IPS-15b (cell line): ENCODE measurements around the gene TNFRSF17.

Source experiments
- H3K27me3 ChIP-seq: one replicate; pipeline ENCODE4 v1.6.1; 2013; ENCODE audit warnings: low read length; ENCODE audit not compliant: control insufficient read depth, insufficient read depth
- H3K36me3 ChIP-seq: one replicate; pipeline ENCODE4 v1.6.1; 2013; ENCODE audit warnings: low read length; ENCODE audit not compliant: control insufficient read depth, insufficient read depth
- H3K4me1 ChIP-seq: one replicate; pipeline ENCODE4 v1.6.1; 2013; ENCODE audit warnings: mild to moderate bottlenecking, low read length; ENCODE audit not compliant: control insufficient read depth, insufficient read depth
- H3K4me3 ChIP-seq: one replicate; pipeline ENCODE4 v1.5.1; 2013; ENCODE audit warnings: low read depth, low read length
- H3K9ac ChIP-seq: one replicate; pipeline ENCODE4 v1.6.1; 2013; ENCODE audit warnings: low read depth, mild to moderate bottlenecking, low read length
- H3K9me3 ChIP-seq: one replicate; pipeline ENCODE4 v1.6.1; 2013; ENCODE audit warnings: mild to moderate bottlenecking, low read length; ENCODE audit not compliant: control insufficient read depth, insufficient read depth

TNFRSF17 gene

DNA sequence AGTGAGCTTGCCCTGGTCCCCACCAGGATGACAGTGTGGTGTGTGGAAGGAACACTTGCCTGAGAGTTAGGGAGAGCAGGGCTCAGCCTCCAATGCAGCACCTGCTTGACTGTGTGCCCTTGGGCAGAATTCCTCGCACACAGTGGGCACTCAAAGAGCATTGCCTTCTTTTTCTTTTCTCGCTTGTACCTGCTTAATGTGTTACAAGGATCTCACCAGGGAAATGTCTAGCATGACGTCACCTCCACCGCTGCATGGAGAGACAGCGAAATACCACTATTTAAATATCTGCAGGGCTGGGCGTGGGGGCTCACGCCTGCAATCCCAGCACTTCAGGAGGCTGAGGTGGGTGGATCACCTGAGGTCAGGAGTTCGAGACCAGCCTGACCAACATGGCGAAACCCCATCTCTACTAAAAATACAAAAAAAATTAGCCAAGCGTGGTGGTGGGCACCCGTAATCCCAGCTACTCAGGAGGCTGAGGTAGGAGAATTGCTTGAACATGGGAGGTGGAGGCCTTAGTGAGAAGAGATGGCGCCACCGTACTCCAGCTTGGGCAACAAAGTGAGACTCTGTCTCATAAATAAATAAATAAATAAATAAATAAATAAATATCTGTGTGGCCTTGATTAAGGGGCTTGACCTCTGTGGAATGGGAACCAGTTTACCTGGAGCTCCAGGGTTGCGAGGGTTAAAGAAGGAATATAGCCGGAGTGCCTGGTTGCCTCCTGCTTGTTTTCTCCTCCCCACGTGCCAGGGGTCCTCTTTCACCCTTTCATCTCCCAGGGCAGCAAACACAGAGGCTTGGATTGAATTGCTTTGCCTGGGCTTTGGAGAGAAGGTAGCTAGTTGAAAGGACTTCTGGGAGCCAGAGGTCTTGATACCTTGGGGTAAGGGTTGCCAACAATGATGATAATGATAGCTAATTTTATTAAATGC, 27.8 kb downstream of the TNFRSF17 start:
- peaks cover 5% of the 10 kb centered on the region for H3K4me1 ChIP-seq
- no peak overlapping the region for H3K9ac ChIP-seq
- H3K27me3 ChIP-seq: no peaks in the 10 kb centered on the region

DNA sequence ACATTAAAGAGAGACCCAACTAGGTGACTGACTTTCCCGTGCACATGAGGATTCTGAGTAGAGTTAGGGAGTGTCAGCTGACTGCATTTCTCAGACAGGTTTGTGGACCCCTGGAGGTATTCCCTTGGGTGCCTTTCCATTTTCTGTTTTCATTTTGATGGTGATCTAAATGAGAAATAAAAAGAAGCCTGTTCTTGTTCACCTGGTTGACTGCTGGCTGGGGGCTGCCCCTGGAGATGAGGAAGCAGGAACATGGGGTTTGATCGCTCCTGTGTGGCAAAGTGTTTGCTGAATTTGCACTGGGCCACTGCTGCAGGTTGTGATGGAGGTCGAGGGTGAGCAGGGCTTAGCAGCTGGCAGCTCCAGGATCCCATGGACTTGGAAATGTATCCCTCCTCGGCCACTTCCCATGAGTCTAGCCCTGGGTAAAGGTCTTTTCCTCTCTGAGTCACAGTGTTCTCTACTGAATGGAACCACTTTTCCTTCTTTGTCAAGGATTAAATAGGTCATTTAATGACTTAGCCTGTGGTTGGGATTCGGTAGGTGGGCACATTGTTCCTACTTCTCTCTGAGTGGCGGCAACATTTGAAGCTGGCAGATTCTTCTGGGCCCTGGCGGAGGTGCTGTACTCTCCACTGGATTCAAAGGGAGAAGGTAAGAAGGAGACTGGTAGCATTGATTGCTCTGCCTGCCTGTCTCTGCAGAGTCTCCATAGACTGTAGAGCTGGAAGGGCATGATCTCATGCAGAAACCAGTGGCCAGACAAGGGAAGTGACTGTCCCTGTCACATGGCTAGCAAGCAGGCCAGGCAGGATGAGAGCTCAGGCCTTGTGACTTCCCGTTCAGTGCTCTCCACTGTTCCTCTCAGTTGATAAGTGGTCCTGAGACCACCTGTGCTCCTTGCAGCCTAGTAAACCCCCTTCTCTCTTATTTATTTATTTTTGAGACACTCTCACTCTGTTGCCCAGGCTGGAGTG, 29.4 kb downstream of the TNFRSF17 start:
- no peaks in the 10 kb centered on the region for H3K9me3 ChIP-seq
- H3K4me3 ChIP-seq: no peak overlapping the region
- no peak overlapping the region for H3K9ac ChIP-seq
- H3K36me3 ChIP-seq: no peaks in the 10 kb centered on the region
- H3K4me1 ChIP-seq: peaks cover 5% of the 10 kb centered on the region
- H3K27me3 ChIP-seq: no peaks in the 10 kb centered on the region

More for the DNA sequence above, 27.8 kb downstream of the TNFRSF17 start:
- no peaks in the 10 kb centered on the region for H3K9me3 ChIP-seq
- no peaks in the 10 kb centered on the region for H3K36me3 ChIP-seq
- H3K4me3 ChIP-seq: no peak overlapping the region

GRCh38 chr16:11996433-11997330, 31.7 kb downstream of the TNFRSF17 start:
- Histone ChIP-seq H3K9me3 (no peaks in the 10 kb centered on the region), H3K4me1 (peaks cover 5% of the 10 kb centered on the region), H3K36me3 (no peaks in the 10 kb centered on the region), H3K4me3 (no peak overlapping the region), H3K27me3 (no peaks in the 10 kb centered on the region), H3K9ac (no peak overlapping the region)

DNA sequence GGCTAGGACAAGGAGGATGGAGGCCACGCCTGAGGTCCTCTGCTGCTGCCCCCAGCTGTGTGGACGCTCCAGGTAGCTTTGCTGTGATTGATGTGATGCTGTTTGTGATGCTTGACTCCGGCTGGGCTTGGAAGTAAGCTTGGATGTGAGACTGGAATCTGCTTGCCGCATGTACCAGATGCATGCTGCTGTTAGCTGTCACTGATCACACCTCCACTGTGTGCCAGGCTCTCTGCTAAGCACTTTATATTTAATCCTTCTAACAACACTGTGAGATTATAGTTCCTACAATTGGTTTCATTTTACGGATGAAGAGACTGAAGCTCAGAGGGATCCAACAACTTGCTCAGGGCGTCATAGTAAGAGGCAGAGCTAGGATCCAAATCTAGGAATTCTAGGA, 35.0 kb downstream of the TNFRSF17 start:
- Histone ChIP-seq H3K4me3 (no peak overlapping the region), H3K36me3 (no peaks in the 10 kb centered on the region), H3K27me3 (no peaks in the 10 kb centered on the region), H3K4me1 (no peaks in the 10 kb centered on the region), H3K9ac (no peak overlapping the region), H3K9me3 (no peaks in the 10 kb centered on the region)

DNA sequence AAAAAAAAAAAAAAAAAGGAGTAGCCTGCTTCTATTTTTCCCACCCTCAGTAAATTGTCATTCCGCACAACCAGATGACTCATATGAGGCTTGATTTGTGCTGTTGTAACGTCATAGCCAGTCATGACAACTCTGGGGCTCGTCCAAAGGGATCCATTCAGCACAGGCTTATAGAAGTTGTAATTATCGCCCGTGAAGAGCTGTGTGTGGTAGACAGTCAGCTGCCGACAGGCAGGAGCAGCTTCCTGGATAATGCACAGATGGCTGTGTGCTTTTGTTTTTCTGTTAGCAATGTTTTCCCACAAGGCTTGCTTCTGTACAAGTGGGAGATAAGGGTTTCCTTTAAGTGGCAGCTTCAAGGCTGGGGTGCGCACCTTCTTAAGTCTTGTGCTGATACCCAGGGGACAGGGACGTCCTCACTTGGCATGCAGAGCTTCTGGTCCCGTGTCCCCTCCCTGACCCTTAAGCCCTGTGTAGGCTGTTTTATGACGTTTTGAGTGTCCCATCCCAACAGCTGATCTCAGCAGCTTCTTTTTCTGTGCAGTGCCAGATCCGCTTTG, 37.5 kb downstream of the TNFRSF17 start:
- H3K9me3 ChIP-seq: no peaks in the 10 kb centered on the region
- no peaks in the 10 kb centered on the region for H3K4me1 ChIP-seq
- H3K36me3 ChIP-seq: no peaks in the 10 kb centered on the region
- H3K9ac ChIP-seq: no peak overlapping the region
- no peak overlapping the region for H3K4me3 ChIP-seq
- no peaks in the 10 kb centered on the region for H3K27me3 ChIP-seq

GRCh38 chr16:12006637-12007036, 41.6 kb downstream of the TNFRSF17 start:
- Histone ChIP-seq H3K36me3 (no peaks in the 10 kb centered on the region), H3K4me3 (no peak overlapping the region), H3K4me1 (no peaks in the 10 kb centered on the region), H3K9ac (no peak overlapping the region), H3K9me3 (no peaks in the 10 kb centered on the region), H3K27me3 (no peaks in the 10 kb centered on the region)

GRCh38 chr16:12009462-12009861, 44.5 kb downstream of the TNFRSF17 start:
- Histone ChIP-seq H3K36me3 (no peaks in the 10 kb centered on the region), H3K9ac (no peak overlapping the region), H3K9me3 (no peaks in the 10 kb centered on the region), H3K4me1 (no peaks in the 10 kb centered on the region), H3K4me3 (no peak overlapping the region), H3K27me3 (no peaks in the 10 kb centered on the region)

GRCh38 chr16:12009922-12010321, 44.9 kb downstream of the TNFRSF17 start:
- no peaks in the 10 kb centered on the region for H3K36me3 ChIP-seq
- no peaks in the 10 kb centered on the region for H3K4me1 ChIP-seq
- H3K9me3 ChIP-seq: no peaks in the 10 kb centered on the region
- H3K9ac ChIP-seq: no peak overlapping the region
- H3K27me3 ChIP-seq: no peaks in the 10 kb centered on the region
- no peak overlapping the region for H3K4me3 ChIP-seq

DNA sequence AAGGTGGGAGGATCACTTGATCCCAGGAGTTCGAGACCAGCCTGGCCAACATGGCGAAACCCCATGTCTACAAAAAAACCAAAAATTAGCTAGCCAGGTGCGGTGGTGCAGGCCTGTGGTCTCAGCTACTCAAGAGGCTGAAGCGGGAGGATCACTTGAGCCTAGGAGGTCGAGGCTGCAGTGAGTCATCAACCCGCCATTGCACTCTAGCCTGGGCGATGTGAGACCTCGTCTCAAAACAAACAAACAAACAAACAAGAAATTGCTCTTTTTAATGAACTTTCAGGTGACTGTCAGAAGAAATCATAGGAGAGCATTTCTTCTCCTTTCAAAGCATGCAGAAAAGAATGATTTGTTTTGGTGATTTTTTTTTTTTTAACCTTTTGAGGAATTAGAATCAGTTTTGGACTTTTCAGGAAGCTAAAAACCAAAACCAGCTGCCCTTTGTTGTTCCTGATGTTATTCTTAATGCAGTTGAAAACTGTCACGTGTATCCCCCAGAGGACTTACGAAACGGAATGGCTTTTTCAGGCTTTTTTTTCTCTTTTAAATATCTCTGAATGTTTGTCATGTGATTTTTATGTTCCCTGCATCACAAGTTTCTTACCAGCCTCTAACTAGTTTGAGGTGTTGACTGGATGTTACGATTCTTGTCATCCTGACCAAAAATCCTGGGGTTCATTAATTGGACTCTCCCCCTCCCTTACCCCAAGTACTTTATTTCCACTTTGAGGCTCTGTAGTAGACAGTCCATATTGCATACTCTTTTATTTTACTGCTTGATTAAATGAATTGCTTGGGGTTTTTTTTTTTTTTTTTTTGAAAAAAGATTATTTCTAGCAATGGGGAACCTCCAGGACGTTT, 45.6 kb downstream of the TNFRSF17 start:
- H3K9me3 ChIP-seq: no peaks in the 10 kb centered on the region
- no peak overlapping the region for H3K4me3 ChIP-seq
- H3K27me3 ChIP-seq: no peaks in the 10 kb centered on the region
- H3K9ac ChIP-seq: no peak overlapping the region
- H3K36me3 ChIP-seq: no peaks in the 10 kb centered on the region
- H3K4me1 ChIP-seq: no peaks in the 10 kb centered on the region

GRCh38 chr16:12011565-12011964, 46.6 kb downstream of the TNFRSF17 start:
- no peaks in the 10 kb centered on the region for H3K9me3 ChIP-seq
- H3K27me3 ChIP-seq: no peaks in the 10 kb centered on the region
- H3K4me1 ChIP-seq: no peaks in the 10 kb centered on the region
- no peaks in the 10 kb centered on the region for H3K36me3 ChIP-seq
- H3K9ac ChIP-seq: no peak overlapping the region
- H3K4me3 ChIP-seq: no peak overlapping the region
